AG04450 (cell line): ENCODE data around the gene ITIH3. TPM values are rescaled to one million over a fixed set of nuclear protein-coding genes. Genes with fewer than 3 reads are reported as not detected.

ENCODE experiments used
- CTCF ChIA-PET: fragments of 300-600, 350-600 bp; formaldehyde crosslinking; extraction: SDS; loops from one replicate; lab custom pipeline; 2022; ENCODE audit warnings: antibody characterized with exemption, inconsistent platforms; lab: Charles Lee
- POLR2A ChIA-PET: fragments of 350-600 bp; formaldehyde crosslinking; extraction: SDS; loops from one replicate; lab custom pipeline; 2021; ENCODE audit warnings: antibody characterized with exemption, inconsistent platforms; lab: Yijun Ruan, JAX
- DNase-seq: peaks from one replicate; pipeline ENCODE4 v3.0.0-alpha.2; 2011; ENCODE audit warnings: low read depth, low spot score
- H3K27ac ChIP-seq: one replicate; pipeline ENCODE4 v1.5.1; 2012; ENCODE audit warnings: low read depth, low read length, control low read depth
- H3K27me3 ChIP-seq: one replicate; pipeline ENCODE4 v1.6.0; 2012; ENCODE audit warnings: low read length; ENCODE audit not compliant: control insufficient read depth, insufficient read depth
- H3K4me3 ChIP-seq: 2 replicates; pipeline ENCODE4 v1.5.1; 2011; ENCODE audit warnings: mild to moderate bottlenecking, low read depth, low read length, control low read depth
- H3K9me3 ChIP-seq: 2 replicates; pipeline ENCODE4 v1.5.1; 2012; ENCODE audit warnings: low read length; ENCODE audit not compliant: control insufficient read depth, insufficient read depth
- CTCF ChIP-seq: IDR thresholded peaks from 2 replicates; pipeline ENCODE4 v1.5.1; 2011; ENCODE audit warnings: low read depth, low read length, control low read depth, inconsistent platforms
- polyA plus RNA-seq: library from polyadenylated mRNA; depleted of rRNA; stranded (reverse); fragments of >200 nt; gene quantifications from 2 replicates; pipeline ENCODE4 v1.2.3, GENCODE V29; 2011

The ITIH3 gene
- polyA plus RNA-seq, 1 experiment: 0.72 TPM

GRCh38 chr3:52795298-52795900 lies 803 bp downstream of the ITIH3 start:
- Histone ChIP-seq H3K4me3 (no peak overlapping the region), H3K27me3 (peaks cover 10% of the 10 kb centered on the region), H3K9me3 (no peaks in the 10 kb centered on the region; the same call in 1 of the 2 replicates), H3K27ac (no peak overlapping the region)
- DNase-seq: no peak
- POLR2A ChIA-PET: no interaction called here
- TF ChIP-seq CTCF: no peak
- CTCF ChIA-PET: interaction anchor here (1.8 kb wide), 1 partner anchor 25 kb away, joined by 4 read pairs; no protein-coding TSS in a partner anchor

- no peak overlapping the region for H3K4me3 ChIP-seq
- ChIA-PET CTCF (no interaction called here), POLR2A (no interaction called here)
- no peak for DNase-seq
- no peak for TF ChIP-seq CTCF
- H3K27ac ChIP-seq: no peak overlapping the region
- no peaks in the 10 kb centered on the region; the same call in 1 of the 2 replicates for H3K9me3 ChIP-seq
- peaks cover 3% of the 10 kb centered on the region for H3K27me3 ChIP-seq
These were observed 1.8 kb downstream of the ITIH3 start for GRCh38 chr3:52796411-52796810.

- ChIA-PET POLR2A (interaction anchor here (1.0 kb wide), 1 partner anchor 28 kb away, joined by 4 read pairs; the partner anchor contains the start of gene NEK4), CTCF (no interaction called here)
- TF ChIP-seq CTCF: no peak
- Histone ChIP-seq H3K27ac (no peak overlapping the region), H3K4me3 (no peak overlapping the region), H3K27me3 (no peaks in the 10 kb centered on the region), H3K9me3 (no peaks in the 10 kb centered on the region; the same call in 1 of the 2 replicates)
- no peak for DNase-seq
These were observed 3.9 kb downstream of the ITIH3 start for GRCh38 chr3:52798376-52798977.

GRCh38 chr3:52798978-52799476 lies 4.4 kb downstream of the ITIH3 start:
- no peak for DNase-seq

More at GRCh38 chr3:52798978-52799476, 4.4 kb downstream of the ITIH3 start:
- CTCF ChIA-PET: no interaction called here
- no peak overlapping the region for H3K4me3 ChIP-seq
- peak; percentile 36 for TF ChIP-seq CTCF
- POLR2A ChIA-PET: interaction anchor here (1.0 kb wide), 1 partner anchor 28 kb away, joined by 4 read pairs; the partner anchor contains the start of gene NEK4
- H3K27me3 ChIP-seq: no peaks in the 10 kb centered on the region
- H3K9me3 ChIP-seq: no peaks in the 10 kb centered on the region; the same call in 1 of the 2 replicates
- no peak overlapping the region for H3K27ac ChIP-seq
